Adrenal gland (tissue), 5 donors: ENCODE data around the gene ASAP2.

ENCODE experiments used
- POLR2A ChIP-seq, 2 donors: fragments of 450-650 bp; IDR thresholded peaks; one replicate each; pipeline ENCODE4 v1.6.1; 2017; ENCODE audit warnings: antibody characterized with exemption in 2 of 2, mild to moderate bottlenecking in 2 of 2, moderate library complexity in 1 of 2
- TF ChIP-seq, protein P1 (sequence below), 6 experiments: fragments of 450-650 bp in 4 of 6; fragments of 200-600 bp in 2 of 6; sonication (generic) in 1 of 6; IDR thresholded peaks; 1 replicate in 5 of 6; 2 replicates in 1 of 6; pipeline versions ENCODE4 v1.5.1 to v1.8.0; 2016 to 2021; ENCODE audit warnings: antibody characterized with exemption in 6 of 6, mild to moderate bottlenecking in 2 of 6, moderate library complexity in 1 of 6
- donor health status: DM: no; HTN: no; CAD: no.

DNA sequence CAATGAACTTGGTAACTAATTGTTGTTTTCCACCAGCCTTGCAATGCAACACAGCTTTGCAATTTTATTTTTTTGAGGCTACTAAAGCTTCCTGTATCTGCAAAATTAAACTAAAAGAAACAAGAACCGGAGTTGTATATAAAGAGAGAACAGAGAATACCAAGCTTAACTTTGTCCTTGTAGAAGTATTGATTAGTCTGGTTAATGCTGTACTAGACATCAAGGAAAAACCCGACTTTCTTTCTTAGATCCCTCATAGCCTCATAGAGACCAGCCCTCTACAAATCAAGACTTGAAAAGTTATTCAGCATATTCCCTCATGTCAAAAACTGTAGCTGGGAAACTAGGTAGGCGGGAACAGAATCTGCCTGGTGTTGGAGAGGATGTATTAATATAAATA lies 1.7 kb upstream of the ASAP2 start:
- TF ChIP-seq, protein P1, sequence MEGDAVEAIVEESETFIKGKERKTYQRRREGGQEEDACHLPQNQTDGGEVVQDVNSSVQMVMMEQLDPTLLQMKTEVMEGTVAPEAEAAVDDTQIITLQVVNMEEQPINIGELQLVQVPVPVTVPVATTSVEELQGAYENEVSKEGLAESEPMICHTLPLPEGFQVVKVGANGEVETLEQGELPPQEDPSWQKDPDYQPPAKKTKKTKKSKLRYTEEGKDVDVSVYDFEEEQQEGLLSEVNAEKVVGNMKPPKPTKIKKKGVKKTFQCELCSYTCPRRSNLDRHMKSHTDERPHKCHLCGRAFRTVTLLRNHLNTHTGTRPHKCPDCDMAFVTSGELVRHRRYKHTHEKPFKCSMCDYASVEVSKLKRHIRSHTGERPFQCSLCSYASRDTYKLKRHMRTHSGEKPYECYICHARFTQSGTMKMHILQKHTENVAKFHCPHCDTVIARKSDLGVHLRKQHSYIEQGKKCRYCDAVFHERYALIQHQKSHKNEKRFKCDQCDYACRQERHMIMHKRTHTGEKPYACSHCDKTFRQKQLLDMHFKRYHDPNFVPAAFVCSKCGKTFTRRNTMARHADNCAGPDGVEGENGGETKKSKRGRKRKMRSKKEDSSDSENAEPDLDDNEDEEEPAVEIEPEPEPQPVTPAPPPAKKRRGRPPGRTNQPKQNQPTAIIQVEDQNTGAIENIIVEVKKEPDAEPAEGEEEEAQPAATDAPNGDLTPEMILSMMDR (IDR thresholded peaks at IDR 0.05) = no peak
- no peak for TF ChIP-seq POLR2A (IDR thresholded peaks at IDR 0.05)
